Measurements from ENCODE around the gene NCAM1.

GRCh38 chr11:113131036-113131775 lies 170.0 kb downstream of the NCAM1 start:
- TF ChIP-seq EZH2 (IDR thresholded peaks at IDR 0.05) (no peak), POLR2AphosphoS5 (IDR thresholded peaks at IDR 0.05; ENCODE audit: borderline replicate concordance, low read depth, low read length) (no peak), FOXP2 (optimal IDR thresholded peaks at IDR 0.05; ENCODE audit: control extremely low read depth, extremely low read length, insufficient read depth) (no peak)

Data from SK-N-MC (cell line).